Osteoblast (primary cell): ENCODE measurements around the gene MAGEA6. TPM values are rescaled to one million over a fixed set of nuclear protein-coding genes. Genes with fewer than 3 reads are reported as not detected.
"Not testable (repeated sequence)": the region's sequence is repeated elsewhere in the genome, so short reads cannot be mapped to it uniquely, and the experiment has no call there.

Experiments
- DNase-seq: peaks from one replicate; pipeline ENCODE4 v3.0.0; 2011; ENCODE audit warnings: low spot score, mixed read lengths; ENCODE audit not compliant: insufficient read length; ENCODE audit errors: missing footprints
- H2AFZ ChIP-seq: 2 replicates; pipeline ENCODE4 v1.6.0; 2011; ENCODE audit warnings: mild to moderate bottlenecking, low read length
- H3K27ac ChIP-seq: 2 replicates; pipeline ENCODE4 v1.5.1; 2011; ENCODE audit warnings: mild to moderate bottlenecking, low read depth, low read length, moderate library complexity
- H3K27me3 ChIP-seq: 2 replicates; pipeline ENCODE4 v1.6.0; 2012; ENCODE audit warnings: mild to moderate bottlenecking, control low read depth, inconsistent platforms, low read length, moderate library complexity; ENCODE audit not compliant: insufficient read depth
- H3K36me3 ChIP-seq: 2 replicates; pipeline ENCODE4 v1.5.1; 2011; ENCODE audit warnings: mild to moderate bottlenecking, low read length, control low read depth, moderate library complexity; ENCODE audit not compliant: insufficient read depth
- H3K4me1 ChIP-seq: 2 replicates; pipeline ENCODE4 v1.5.1; 2011; ENCODE audit warnings: mild to moderate bottlenecking, low read length, control low read depth, moderate library complexity; ENCODE audit not compliant: insufficient read depth
- H3K4me2 ChIP-seq: 2 replicates; pipeline ENCODE4 v1.6.0; 2011; ENCODE audit warnings: mild to moderate bottlenecking, low read length; ENCODE audit not compliant: insufficient read depth
- H3K4me3 ChIP-seq: fragments of 200-600 bp; sonication (generic); 3 replicates; pipeline ENCODE4 v1.5.1; 2012; ENCODE audit warnings: mild to moderate bottlenecking, low read length, inconsistent platforms; ENCODE audit not compliant: insufficient read depth
- H3K79me2 ChIP-seq: 2 replicates; pipeline ENCODE4 v1.6.0; 2012; ENCODE audit warnings: mild to moderate bottlenecking, low read length, control low read depth, inconsistent platforms; ENCODE audit not compliant: insufficient read depth
- H3K9me3 ChIP-seq: 2 replicates; pipeline ENCODE4 v1.5.1; 2011; ENCODE audit warnings: low read depth, low read length, control low read depth
- H4K20me1 ChIP-seq: 2 replicates; pipeline ENCODE4 v1.6.0; 2012; ENCODE audit warnings: mild to moderate bottlenecking, low read length, control low read depth; ENCODE audit not compliant: insufficient read depth
- CTCF ChIP-seq: IDR thresholded peaks from 2 replicates; pipeline ENCODE4 v1.5.1; 2011; ENCODE audit warnings: mild to moderate bottlenecking, low read depth, low read length, moderate library complexity; ENCODE audit errors: extremely low read depth
- total RNA-seq: library from RNA; depleted of rRNA; stranded (reverse); fragments of >200 nt; gene quantifications from 2 replicates; pipeline ENCODE4 v1.2.3, GENCODE V29; 2012

The MAGEA6 gene
- total RNA-seq, 1 donor = not detected

GRCh38 chrX:152738560-152738959 is 30.9 kb downstream of the MAGEA6 start:
- H3K79me2 ChIP-seq = no peaks in the 10 kb centered on the region
- no peaks in the 10 kb centered on the region for H3K4me1 ChIP-seq
- no peaks in the 10 kb centered on the region for H3K36me3 ChIP-seq
- H3K4me2 ChIP-seq = no peak overlapping the region
- H3K4me3 ChIP-seq = no peak overlapping the region
- no peak for TF ChIP-seq CTCF
- H3K27me3 ChIP-seq = no peaks in the 10 kb centered on the region
- H3K27ac ChIP-seq = no peak overlapping the region
- no peak overlapping the region for H2AFZ ChIP-seq
- no peaks in the 10 kb centered on the region for H3K9me3 ChIP-seq
- peak; percentile 32 for DNase-seq
- no peaks in the 10 kb centered on the region for H4K20me1 ChIP-seq

- not testable (repeated sequence) for H4K20me1 ChIP-seq, H3K79me2 ChIP-seq, H2AFZ ChIP-seq, H3K27ac ChIP-seq, H3K4me3 ChIP-seq, H3K4me1 ChIP-seq, H3K27me3 ChIP-seq, H3K4me2 ChIP-seq, H3K9me3 ChIP-seq, DNase-seq, H3K36me3 ChIP-seq
Observed at GRCh38 chrX:152736528-152736927, 33.0 kb downstream of the MAGEA6 start.

GRCh38 chrX:152735860-152736511 is 33.5 kb downstream of the MAGEA6 start:
- peak; percentile 37 for DNase-seq
- Histone ChIP-seq H3K9me3 (no peaks in the 10 kb centered on the region), H3K4me2 (no peak overlapping the region), H2AFZ (no peak overlapping the region), H3K4me1 (no peaks in the 10 kb centered on the region), H3K79me2 (no peaks in the 10 kb centered on the region), H3K36me3 (no peaks in the 10 kb centered on the region), H4K20me1 (no peaks in the 10 kb centered on the region), H3K4me3 (no peak overlapping the region), H3K27me3 (no peaks in the 10 kb centered on the region), H3K27ac (no peak overlapping the region)
- TF ChIP-seq CTCF = no peak

GRCh38 chrX:152735101-152735500 is 34.4 kb downstream of the MAGEA6 start:
- DNase-seq = no peak
- TF ChIP-seq CTCF = no peak
- Histone ChIP-seq H3K9me3 (no peaks in the 10 kb centered on the region), H3K36me3 (no peaks in the 10 kb centered on the region), H3K4me3 (no peak overlapping the region), H3K79me2 (no peaks in the 10 kb centered on the region), H4K20me1 (no peaks in the 10 kb centered on the region), H3K27me3 (no peaks in the 10 kb centered on the region), H2AFZ (no peak overlapping the region), H3K27ac (no peak overlapping the region), H3K4me1 (no peaks in the 10 kb centered on the region), H3K4me2 (no peak overlapping the region)

GRCh38 chrX:152734143-152734858 is 35.2 kb downstream of the MAGEA6 start:
- H3K36me3 ChIP-seq, H4K20me1 ChIP-seq, H3K4me1 ChIP-seq, H3K27me3 ChIP-seq, H2AFZ ChIP-seq, H3K4me2 ChIP-seq, H3K9me3 ChIP-seq, H3K79me2 ChIP-seq, H3K4me3 ChIP-seq, H3K27ac ChIP-seq: not testable (repeated sequence)
- peak; percentile 6 for DNase-seq
